ENCODE measurements around the gene JADE1.

Gene JADE1

GRCh38 chr4:128862608-128863311, 53.3 kb downstream of the JADE1 start:
- H3K27me3 Mint-ChIP-seq, result no peaks in the 10 kb centered on the region
- peaks cover 24% of the 10 kb centered on the region for H3K4me1 Mint-ChIP-seq
- DNase-seq (ENCODE audit: low spot score in 2 of 2), result peak in 1 of 2 donors; percentile 5
- H3K36me3 Mint-ChIP-seq, result peaks cover 29% of the 10 kb centered on the region
- peak overlapping the region; percentile 83 for H3K27ac Mint-ChIP-seq
- no peaks in the 10 kb centered on the region for H3K9me3 Mint-ChIP-seq
- no peak overlapping the region for H3K4me3 Mint-ChIP-seq
- ATAC-seq (ENCODE audit: low read depth), result peak; percentile 76

GRCh38 chr4:128863312-128864075, 54.0 kb downstream of the JADE1 start:
- Mint-ChIP-seq H3K4me1 (peaks cover 24% of the 10 kb centered on the region), H3K27ac (no peak overlapping the region), H3K36me3 (peaks cover 27% of the 10 kb centered on the region), H3K27me3 (no peaks in the 10 kb centered on the region), H3K9me3 (no peaks in the 10 kb centered on the region), H3K4me3 (no peak overlapping the region)
- DNase-seq (ENCODE audit: low spot score in 2 of 2) (peak; percentile 63 to 70), ATAC-seq (ENCODE audit: low read depth) (peak; percentile 52)

- H3K36me3 Mint-ChIP-seq, result peaks cover 18% of the 10 kb centered on the region
- DNase-seq (ENCODE audit: low spot score in 2 of 2), result no peak
- no peak overlapping the region for H3K27ac Mint-ChIP-seq
- no peaks in the 10 kb centered on the region for H3K9me3 Mint-ChIP-seq
- no peak for ATAC-seq (ENCODE audit: low read depth)
- H3K4me3 Mint-ChIP-seq, result no peak overlapping the region
- peaks cover 20% of the 10 kb centered on the region for H3K4me1 Mint-ChIP-seq
- H3K27me3 Mint-ChIP-seq, result no peaks in the 10 kb centered on the region
Measured at GRCh38 chr4:128865132-128865531, 55.6 kb downstream of the JADE1 start.

GRCh38 chr4:128866269-128866668, 56.8 kb downstream of the JADE1 start:
- no peak for ATAC-seq (ENCODE audit: low read depth)

GRCh38 chr4:128866691-128867090, 57.2 kb downstream of the JADE1 start:
- H3K27ac Mint-ChIP-seq, result no peak overlapping the region
- H3K36me3 Mint-ChIP-seq, result peaks cover 23% of the 10 kb centered on the region
- H3K4me1 Mint-ChIP-seq, result peaks cover 17% of the 10 kb centered on the region
- no peak overlapping the region for H3K4me3 Mint-ChIP-seq
- no peaks in the 10 kb centered on the region for H3K9me3 Mint-ChIP-seq
- no peaks in the 10 kb centered on the region for H3K27me3 Mint-ChIP-seq
- no peak for ATAC-seq (ENCODE audit: low read depth)
- DNase-seq (ENCODE audit: low spot score in 2 of 2), result no peak

More at GRCh38 chr4:128866269-128866668, 56.8 kb downstream of the JADE1 start:
- no peaks in the 10 kb centered on the region for H3K27me3 Mint-ChIP-seq
- H3K27ac Mint-ChIP-seq, result no peak overlapping the region
- DNase-seq (ENCODE audit: low spot score in 2 of 2), result no peak
- no peaks in the 10 kb centered on the region for H3K9me3 Mint-ChIP-seq
- no peak overlapping the region for H3K4me3 Mint-ChIP-seq
- peaks cover 20% of the 10 kb centered on the region for H3K4me1 Mint-ChIP-seq
- H3K36me3 Mint-ChIP-seq, result peaks cover 20% of the 10 kb centered on the region

GRCh38 chr4:128868758-128869157, 59.3 kb downstream of the JADE1 start:
- H3K4me3 Mint-ChIP-seq, result no peak overlapping the region
- no peaks in the 10 kb centered on the region for H3K27me3 Mint-ChIP-seq
- DNase-seq (ENCODE audit: low spot score in 2 of 2) (no peak), ATAC-seq (ENCODE audit: low read depth) (no peak)
- H3K27ac Mint-ChIP-seq, result no peak overlapping the region
- H3K4me1 Mint-ChIP-seq, result peaks cover 6% of the 10 kb centered on the region
- no peaks in the 10 kb centered on the region for H3K9me3 Mint-ChIP-seq
- H3K36me3 Mint-ChIP-seq, result peaks cover 31% of the 10 kb centered on the region

GRCh38 chr4:128869776-128870509, 60.4 kb downstream of the JADE1 start:
- no peaks in the 10 kb centered on the region for H3K27me3 Mint-ChIP-seq
- DNase-seq (ENCODE audit: low spot score in 2 of 2) (no peak), ATAC-seq (ENCODE audit: low read depth) (no peak)
- H3K9me3 Mint-ChIP-seq, result no peaks in the 10 kb centered on the region
- H3K4me1 Mint-ChIP-seq, result peaks cover 6% of the 10 kb centered on the region
- no peak overlapping the region for H3K27ac Mint-ChIP-seq
- H3K4me3 Mint-ChIP-seq, result no peak overlapping the region
- H3K36me3 Mint-ChIP-seq, result peaks cover 32% of the 10 kb centered on the region

- no peaks in the 10 kb centered on the region for H3K9me3 Mint-ChIP-seq
- no peaks in the 10 kb centered on the region for H3K27me3 Mint-ChIP-seq
- no peak overlapping the region for H3K27ac Mint-ChIP-seq
- DNase-seq (ENCODE audit: low spot score in 2 of 2) (no peak), ATAC-seq (ENCODE audit: low read depth) (no peak)
- no peaks in the 10 kb centered on the region for H3K4me1 Mint-ChIP-seq
- peaks cover 27% of the 10 kb centered on the region for H3K36me3 Mint-ChIP-seq
- no peak overlapping the region for H3K4me3 Mint-ChIP-seq
Measured at GRCh38 chr4:128871948-128872347, 62.4 kb downstream of the JADE1 start.

- peaks cover 19% of the 10 kb centered on the region for H3K36me3 Mint-ChIP-seq
- H3K4me1 Mint-ChIP-seq, result no peaks in the 10 kb centered on the region
- H3K27ac Mint-ChIP-seq, result peak overlapping the region; percentile 35
- ATAC-seq (ENCODE audit: low read depth), result no peak
- no peak for DNase-seq (ENCODE audit: low spot score in 2 of 2)
- no peaks in the 10 kb centered on the region for H3K27me3 Mint-ChIP-seq
- H3K4me3 Mint-ChIP-seq, result no peak overlapping the region
- H3K9me3 Mint-ChIP-seq, result no peaks in the 10 kb centered on the region
Measured at GRCh38 chr4:128876200-128876599, 66.7 kb downstream of the JADE1 start.

GRCh38 chr4:128877934-128878333, 68.4 kb downstream of the JADE1 start:
- Mint-ChIP-seq H3K27ac (no peak overlapping the region), H3K36me3 (peaks cover 11% of the 10 kb centered on the region), H3K4me1 (no peaks in the 10 kb centered on the region), H3K9me3 (no peaks in the 10 kb centered on the region), H3K27me3 (no peaks in the 10 kb centered on the region), H3K4me3 (no peak overlapping the region)
- DNase-seq (ENCODE audit: low spot score in 2 of 2) (no peak), ATAC-seq (ENCODE audit: low read depth) (no peak)

GRCh38 chr4:128879283-128879682, 69.8 kb downstream of the JADE1 start:
- ATAC-seq (ENCODE audit: low read depth) (no peak), DNase-seq (ENCODE audit: low spot score in 2 of 2) (no peak)
- H3K27me3 Mint-ChIP-seq, result no peaks in the 10 kb centered on the region
- no peaks in the 10 kb centered on the region for H3K4me1 Mint-ChIP-seq
- H3K36me3 Mint-ChIP-seq, result peaks cover 11% of the 10 kb centered on the region
- H3K4me3 Mint-ChIP-seq, result no peak overlapping the region
- no peak overlapping the region for H3K27ac Mint-ChIP-seq
- no peaks in the 10 kb centered on the region for H3K9me3 Mint-ChIP-seq

- Mint-ChIP-seq H3K27me3 (no peaks in the 10 kb centered on the region), H3K9me3 (no peaks in the 10 kb centered on the region), H3K36me3 (peaks cover 11% of the 10 kb centered on the region), H3K27ac (no peak overlapping the region), H3K4me1 (no peaks in the 10 kb centered on the region), H3K4me3 (no peak overlapping the region)
- ATAC-seq (ENCODE audit: low read depth), result no peak
- DNase-seq (ENCODE audit: low spot score in 2 of 2), result no peak
Measured at GRCh38 chr4:128879971-128880370, 70.5 kb downstream of the JADE1 start.

GRCh38 chr4:128880662-128881061, 71.2 kb downstream of the JADE1 start:
- no peaks in the 10 kb centered on the region for H3K9me3 Mint-ChIP-seq
- no peaks in the 10 kb centered on the region for H3K4me1 Mint-ChIP-seq
- DNase-seq (ENCODE audit: low spot score in 2 of 2) (no peak), ATAC-seq (ENCODE audit: low read depth) (no peak)
- no peak overlapping the region for H3K27ac Mint-ChIP-seq
- peaks cover 11% of the 10 kb centered on the region for H3K36me3 Mint-ChIP-seq
- no peaks in the 10 kb centered on the region for H3K27me3 Mint-ChIP-seq
- no peak overlapping the region for H3K4me3 Mint-ChIP-seq

GRCh38 chr4:128904821-128905220, 95.3 kb downstream of the JADE1 start:
- H3K27ac Mint-ChIP-seq, result no peak overlapping the region
- H3K9me3 Mint-ChIP-seq, result no peaks in the 10 kb centered on the region
- DNase-seq (ENCODE audit: low spot score in 2 of 2) (no peak), ATAC-seq (ENCODE audit: low read depth) (no peak)
- H3K4me3 Mint-ChIP-seq, result no peak overlapping the region
- H3K27me3 Mint-ChIP-seq, result no peaks in the 10 kb centered on the region
- no peaks in the 10 kb centered on the region for H3K4me1 Mint-ChIP-seq
- H3K36me3 Mint-ChIP-seq, result peaks cover 8% of the 10 kb centered on the region

Data from memory B cell (primary cell).